DMS 273 treated with DMSO at 0.1 percent for 48 hours (cell line): Measurements from ENCODE around the gene FMN1.
"Not testable (repeated sequence)": the region's sequence is repeated elsewhere in the genome, so short reads cannot be mapped to it uniquely, and the experiment has no call there.

Source experiments
- DNase-seq: peaks from one replicate; lab custom pipeline; 2025; lab: John Stamatoyannopoulos, UW

Gene FMN1

GRCh38 chr15:32966512-32966911, 228.0 kb downstream of the FMN1 start:
- DNase-seq, result no peak

- DNase-seq, result no peak
Measured at GRCh38 chr15:32965897-32966296, 228.6 kb downstream of the FMN1 start.

GRCh38 chr15:32959077-32959476, 235.4 kb downstream of the FMN1 start:
- DNase-seq, result no peak

GRCh38 chr15:32957219-32957618, 237.3 kb downstream of the FMN1 start:
- no peak for DNase-seq

- no peak for DNase-seq
Measured at GRCh38 chr15:32956711-32957110, 237.8 kb downstream of the FMN1 start.

- no peak for DNase-seq
Measured at GRCh38 chr15:32956006-32956405, 238.5 kb downstream of the FMN1 start.

GRCh38 chr15:32953533-32953910, 241.0 kb downstream of the FMN1 start:
- no peak for DNase-seq

- DNase-seq, result no peak
Measured at GRCh38 chr15:32952901-32953532, 241.5 kb downstream of the FMN1 start.

GRCh38 chr15:32951736-32952464, 242.6 kb downstream of the FMN1 start:
- DNase-seq, result no peak

GRCh38 chr15:32950051-32950450, 244.5 kb downstream of the FMN1 start:
- not testable (repeated sequence) for DNase-seq

- no peak for DNase-seq
Measured at GRCh38 chr15:32946210-32946609, 248.3 kb downstream of the FMN1 start.

- DNase-seq, result no peak
Measured at GRCh38 chr15:32944431-32944830, 250.1 kb downstream of the FMN1 start.

- no peak for DNase-seq
Measured at GRCh38 chr15:32943711-32944110, 250.8 kb downstream of the FMN1 start.

GRCh38 chr15:32942401-32942841, 252.1 kb downstream of the FMN1 start:
- no peak for DNase-seq

- DNase-seq, result no peak
Measured at GRCh38 chr15:32941823-32942222, 252.7 kb downstream of the FMN1 start.

- no peak for DNase-seq
Measured at GRCh38 chr15:32936976-32937375, 257.5 kb downstream of the FMN1 start.

GRCh38 chr15:32936283-32936918, 258.1 kb downstream of the FMN1 start:
- DNase-seq, result no peak

GRCh38 chr15:32935139-32935538, 259.4 kb downstream of the FMN1 start:
- no peak for DNase-seq

- no peak for DNase-seq
Measured at GRCh38 chr15:32933236-32933635, 261.3 kb downstream of the FMN1 start.

- no peak for DNase-seq
Measured at GRCh38 chr15:32928876-32929275, 265.6 kb downstream of the FMN1 start.

GRCh38 chr15:32927124-32927523, 267.4 kb downstream of the FMN1 start:
- no peak for DNase-seq

GRCh38 chr15:32923176-32923575, 271.3 kb downstream of the FMN1 start:
- no peak for DNase-seq

- no peak for DNase-seq
Measured at GRCh38 chr15:32922541-32922940, 272.0 kb downstream of the FMN1 start.
